HepG2 (cell line): ENCODE results near the gene LRRN4. TPM values are rescaled to one million over a fixed set of nuclear protein-coding genes. Genes with fewer than 3 reads are reported as not detected.
A peak's percentile ranks its signal among the peaks of the same experiment; 100 is the strongest.

ENCODE experiments used
- KIAA2018 ChIP-seq: sonication (generic); formaldehyde crosslinking; IDR thresholded peaks from 2 replicates; pipeline ENCODE4 v1.5.0; 2020; ENCODE audit warnings: mild to moderate bottlenecking, missing genetic modification reagents, borderline replicate concordance
- MAFF ChIP-seq: IDR thresholded peaks from 2 replicates; pipeline ENCODE4 v1.6.1; 2011; ENCODE audit warnings: low read depth, low read length, improper control_type of control experiment
- SSRP1 ChIP-seq: IDR thresholded peaks from 2 replicates; pipeline ENCODE4 v1.6.1; 2016; ENCODE audit warnings: control low read depth
- ZFP91 ChIP-seq: sonication (generic); formaldehyde crosslinking; IDR thresholded peaks from 2 replicates; pipeline ENCODE4 v1.9.0; 2022; ENCODE audit warnings: missing genetic modification reagents, mild to moderate bottlenecking, borderline replicate concordance
- polyA plus RNA-seq, 8 experiments: library from polyadenylated mRNA; depleted of rRNA in 3 of 8; stranded (reverse) in 7 of 8; unstranded in 1 of 8; fragments of >200 nt; fragmentation: Illumina TruSeq in 4 of 8; extraction: Trizol in 4 of 8; gene quantifications; 2 replicates each; pipeline versions ENCODE4 v1.2.1 to v1.2.3, GENCODE V29; 2011 to 2016; ENCODE audit warnings: low read depth in 4 of 8, missing spikeins in 1 of 8, mixed read lengths in 1 of 8; ENCODE audit not compliant: insufficient read depth in 1 of 8
- total RNA-seq, 5 experiments: library from RNA; depleted of rRNA; stranded (reverse); fragments of >200 nt; fragmentation: Illumina TruSeq; extraction: Trizol; gene quantifications; 2 replicates each; pipeline ENCODE4 v1.2.3, GENCODE V29; 2016; ENCODE audit warnings: low read depth in 1 of 5

The LRRN4 gene
- total and polyA plus RNA-seq, 2 of the 13 experiments (the other 11 are each of a cell fraction or from before 2014, with no cell fraction given): 0.15 to 0.20 TPM

GRCh38 chr20:6017467-6017866, 36.4 kb downstream of the LRRN4 start (continued):
- TF ChIP-seq KIAA2018 (CRISPR knock-in tag) (no peak), SSRP1 (CRISPR knock-in tag) (no peak), MAFF (peak; percentile 25; the same call in 1 of the 2 replicates), ZFP91 (no peak)
